Neural crest cell (in vitro differentiated cells): ENCODE measurements around the gene SARDH. TPM values are rescaled to one million over a fixed set of nuclear protein-coding genes. Genes with fewer than 3 reads are reported as not detected.

Source experiments
- DNase-seq: peaks from one replicate; pipeline ENCODE4 v3.0.0; 2021; ENCODE audit warnings: low read depth, mixed read lengths, low spot score
- H3K27ac Mint-ChIP-seq: one replicate; pipeline ENCODE4 v1.8.0; 2021; ENCODE audit warnings: mild to moderate bottlenecking, mixed read lengths; ENCODE audit not compliant: unreplicated experiment
- H3K27me3 Mint-ChIP-seq: 2 replicates; pipeline ENCODE4 v1.8.0; 2021; ENCODE audit warnings: low read depth, mild to moderate bottlenecking, mixed read lengths
- H3K36me3 Mint-ChIP-seq: 2 replicates; pipeline ENCODE4 v1.8.0; 2021; ENCODE audit warnings: low read depth, mild to moderate bottlenecking, mixed read lengths
- H3K4me1 Mint-ChIP-seq: 2 replicates; pipeline ENCODE4 v1.8.0; 2021; ENCODE audit warnings: mixed read lengths
- H3K4me3 Mint-ChIP-seq: one replicate; pipeline ENCODE4 v1.8.0; 2021; ENCODE audit warnings: mild to moderate bottlenecking, mixed read lengths
- H3K9me3 Mint-ChIP-seq: 2 replicates; pipeline ENCODE4 v1.8.0; 2021; ENCODE audit warnings: mixed read lengths
- total RNA-seq: library from RNA; stranded (reverse); gene quantifications from 2 replicates; pipeline ENCODE4 v1.2.1, GENCODE V29; 2021
- TF ChIP-seq, protein P1 (sequence below): fragments of 200-600 bp; sonication (generic); conservative IDR thresholded peaks from 2 replicates; pipeline ENCODE4 v1.5.0; 2021; ENCODE audit warnings: antibody characterized with exemption, mild to moderate bottlenecking

SARDH gene
- total RNA-seq, 1 donor from 2014 or later = 4.5 TPM

DNA sequence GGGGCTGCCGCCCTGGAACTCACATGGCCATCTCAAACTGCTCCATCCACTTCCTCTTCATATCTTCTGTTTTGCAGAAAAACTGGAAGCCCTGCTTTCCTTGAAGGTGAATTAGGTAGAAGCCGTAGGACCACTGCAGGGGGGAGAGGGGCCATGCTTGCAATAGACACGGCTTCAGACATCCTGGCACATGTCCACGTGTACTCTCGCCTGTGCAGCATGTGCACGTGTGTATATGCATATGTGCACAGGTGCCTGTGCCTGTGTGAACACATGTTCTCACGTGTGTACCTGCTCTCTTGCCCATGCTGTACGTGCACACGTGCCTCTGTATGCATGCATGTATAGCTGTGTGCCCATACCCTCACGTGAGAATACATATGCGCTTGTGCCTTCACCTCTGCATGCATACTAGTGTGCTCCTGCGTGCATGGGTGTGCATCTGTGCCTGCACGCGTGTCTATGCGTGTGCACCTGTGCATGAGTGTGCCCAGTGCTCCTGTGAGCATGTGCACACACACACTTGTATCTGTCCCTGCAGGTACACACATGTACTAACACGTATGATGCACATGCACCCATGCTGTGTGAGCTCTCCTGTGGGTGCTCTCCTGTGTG is 47.7 kb upstream of the SARDH start:
- no peak for DNase-seq
- H3K36me3 Mint-ChIP-seq = peaks cover 4% of the 10 kb centered on the region
- no peaks in the 10 kb centered on the region for H3K27me3 Mint-ChIP-seq
- H3K4me1 Mint-ChIP-seq = no peaks in the 10 kb centered on the region
- TF ChIP-seq, protein P1, sequence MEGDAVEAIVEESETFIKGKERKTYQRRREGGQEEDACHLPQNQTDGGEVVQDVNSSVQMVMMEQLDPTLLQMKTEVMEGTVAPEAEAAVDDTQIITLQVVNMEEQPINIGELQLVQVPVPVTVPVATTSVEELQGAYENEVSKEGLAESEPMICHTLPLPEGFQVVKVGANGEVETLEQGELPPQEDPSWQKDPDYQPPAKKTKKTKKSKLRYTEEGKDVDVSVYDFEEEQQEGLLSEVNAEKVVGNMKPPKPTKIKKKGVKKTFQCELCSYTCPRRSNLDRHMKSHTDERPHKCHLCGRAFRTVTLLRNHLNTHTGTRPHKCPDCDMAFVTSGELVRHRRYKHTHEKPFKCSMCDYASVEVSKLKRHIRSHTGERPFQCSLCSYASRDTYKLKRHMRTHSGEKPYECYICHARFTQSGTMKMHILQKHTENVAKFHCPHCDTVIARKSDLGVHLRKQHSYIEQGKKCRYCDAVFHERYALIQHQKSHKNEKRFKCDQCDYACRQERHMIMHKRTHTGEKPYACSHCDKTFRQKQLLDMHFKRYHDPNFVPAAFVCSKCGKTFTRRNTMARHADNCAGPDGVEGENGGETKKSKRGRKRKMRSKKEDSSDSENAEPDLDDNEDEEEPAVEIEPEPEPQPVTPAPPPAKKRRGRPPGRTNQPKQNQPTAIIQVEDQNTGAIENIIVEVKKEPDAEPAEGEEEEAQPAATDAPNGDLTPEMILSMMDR = no peak
- H3K4me3 Mint-ChIP-seq = no peak overlapping the region
- no peaks in the 10 kb centered on the region for H3K9me3 Mint-ChIP-seq
- H3K27ac Mint-ChIP-seq = no peak overlapping the region

DNA sequence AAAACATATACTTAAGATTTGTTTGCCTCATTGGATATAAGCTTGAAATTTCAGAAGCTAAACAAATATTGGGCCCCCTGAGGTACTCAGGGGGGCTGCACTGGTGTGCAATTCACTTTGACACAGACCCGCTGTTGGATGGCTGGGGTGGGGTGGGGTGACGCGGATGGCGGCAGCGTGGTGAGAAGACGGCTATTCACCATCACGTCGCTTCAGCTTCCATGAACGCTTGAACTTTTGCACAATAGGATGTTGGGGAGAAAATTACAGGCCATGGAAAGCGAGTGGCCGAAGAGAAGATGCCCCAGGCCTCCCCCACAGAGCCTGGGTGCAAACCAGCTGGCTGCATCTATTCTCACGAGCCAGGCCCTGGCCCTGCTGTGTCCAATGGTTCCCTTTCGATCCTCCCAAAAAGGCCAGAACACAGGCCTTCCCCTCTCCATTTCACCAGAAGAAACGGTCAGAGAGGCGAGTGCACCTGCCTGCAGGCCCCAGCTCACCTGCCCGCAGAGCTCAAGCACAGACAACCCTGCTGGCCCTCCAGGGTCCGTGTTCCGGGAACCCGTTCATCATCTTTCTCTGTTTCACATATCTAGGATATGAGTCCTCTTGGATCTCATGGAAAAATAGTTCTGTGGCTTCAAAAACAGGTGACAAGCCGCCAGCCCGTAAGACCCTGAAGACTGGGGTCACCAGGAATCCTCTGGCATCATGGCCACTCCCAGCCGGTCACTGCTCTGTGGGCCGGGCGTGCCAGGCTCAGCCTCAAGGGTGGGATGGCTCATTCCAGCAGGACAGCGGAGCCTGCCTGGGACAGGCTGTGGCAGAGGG is 46.8 kb upstream of the SARDH start:
- TF ChIP-seq, protein P1 = no peak
- Mint-ChIP-seq H3K27ac (peak overlapping the region; percentile 35), H3K4me3 (no peak overlapping the region), H3K36me3 (peaks cover 4% of the 10 kb centered on the region), H3K9me3 (no peaks in the 10 kb centered on the region), H3K4me1 (no peaks in the 10 kb centered on the region), H3K27me3 (no peaks in the 10 kb centered on the region)
- no peak for DNase-seq

DNA sequence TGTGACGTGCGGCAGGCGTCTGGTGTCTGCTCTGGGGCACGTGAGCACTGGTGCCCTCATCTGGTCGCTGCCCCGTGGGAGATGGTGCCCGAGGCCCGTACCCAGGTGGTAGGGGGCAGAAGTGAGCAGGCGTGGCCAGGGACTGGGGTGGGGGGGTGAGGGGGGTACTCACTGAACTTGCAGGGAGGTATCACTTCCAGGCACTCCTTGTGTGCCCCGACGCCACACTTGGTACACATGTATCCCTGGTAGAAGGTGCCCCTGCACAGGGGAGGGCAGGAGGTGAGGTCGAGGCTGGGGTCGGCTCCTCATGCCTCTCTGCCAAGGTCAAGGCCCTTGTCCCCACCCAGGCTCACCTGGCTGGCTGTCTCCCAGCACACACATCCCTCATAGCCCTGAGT is 45.2 kb upstream of the SARDH start:
- TF ChIP-seq, protein P1 = no peak
- Mint-ChIP-seq H3K27ac (no peak overlapping the region), H3K9me3 (no peaks in the 10 kb centered on the region), H3K4me1 (no peaks in the 10 kb centered on the region), H3K36me3 (peaks cover 4% of the 10 kb centered on the region), H3K27me3 (no peaks in the 10 kb centered on the region), H3K4me3 (no peak overlapping the region)
- DNase-seq = no peak

DNA sequence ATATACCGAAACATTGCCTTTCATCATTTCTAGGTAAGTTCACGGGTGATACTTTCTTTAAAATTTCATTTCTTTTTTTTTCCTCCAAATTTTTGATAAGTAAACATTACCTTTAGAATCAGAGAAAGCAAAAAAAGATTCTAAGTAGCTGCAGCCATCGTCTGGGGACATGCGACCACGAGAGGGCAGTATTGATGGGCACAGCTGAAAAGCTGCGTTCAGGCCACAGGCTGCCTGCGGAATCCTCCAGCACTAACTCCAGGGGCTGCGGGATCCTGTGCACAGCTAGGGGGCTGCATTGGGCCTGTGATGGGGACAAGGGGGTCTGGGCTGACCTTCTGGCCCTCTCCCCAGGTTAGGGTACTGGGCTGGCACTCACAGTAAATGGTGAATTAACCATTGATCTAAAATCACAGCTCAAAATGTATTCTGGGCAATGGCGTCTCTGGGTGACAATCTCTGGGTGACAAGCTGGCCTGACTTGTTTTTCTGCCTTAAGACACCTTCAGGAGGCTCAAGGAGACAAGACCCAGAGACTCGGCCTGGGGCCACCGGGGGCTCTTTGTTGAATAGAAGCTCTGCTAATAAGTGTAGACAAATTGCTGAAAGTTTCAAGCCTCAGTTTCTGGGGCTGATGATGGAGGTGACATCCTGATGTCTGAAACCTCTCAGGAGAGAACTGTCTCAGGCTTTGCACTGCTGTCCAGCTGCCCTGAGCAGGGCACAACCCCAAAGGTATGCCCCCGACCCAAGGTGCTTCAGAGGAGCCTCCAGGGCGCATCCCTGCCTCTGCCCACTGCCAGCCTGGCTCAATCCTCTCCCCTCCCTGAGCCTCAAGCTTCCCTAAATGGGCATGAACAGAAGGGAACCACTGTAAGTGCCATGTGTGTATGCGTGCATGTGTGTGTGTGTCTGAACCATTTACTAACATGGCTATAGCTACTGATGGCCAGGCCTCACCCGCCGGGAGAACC is 44.3 kb upstream of the SARDH start:
- peak; percentile 86 for DNase-seq
- TF ChIP-seq, protein P1 = peak; percentile 94
- Mint-ChIP-seq H3K36me3 (peaks cover 4% of the 10 kb centered on the region), H3K9me3 (no peaks in the 10 kb centered on the region), H3K4me1 (no peaks in the 10 kb centered on the region), H3K27ac (no peak overlapping the region), H3K4me3 (no peak overlapping the region), H3K27me3 (no peaks in the 10 kb centered on the region)

DNA sequence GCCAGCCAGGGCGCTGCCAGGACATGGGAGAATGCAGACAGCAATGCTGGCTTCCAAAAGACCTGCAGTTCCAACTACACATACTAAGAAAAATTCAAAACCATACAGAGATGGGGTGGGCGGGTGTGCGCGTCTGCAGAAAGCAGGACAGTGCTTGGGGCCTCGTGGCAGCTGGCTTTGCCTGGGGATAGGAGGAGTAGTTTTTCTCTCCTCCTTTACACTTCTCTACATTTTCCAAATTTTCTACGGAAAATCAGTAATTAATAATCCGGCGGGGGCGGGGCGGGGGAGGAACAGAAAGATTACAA is 43.6 kb upstream of the SARDH start:
- Mint-ChIP-seq H3K36me3 (peaks cover 4% of the 10 kb centered on the region), H3K27ac (no peak overlapping the region)

More for the DNA sequence above, 43.6 kb upstream of the SARDH start:
- no peak for DNase-seq
- Mint-ChIP-seq H3K4me1 (no peaks in the 10 kb centered on the region), H3K9me3 (no peaks in the 10 kb centered on the region), H3K27me3 (no peaks in the 10 kb centered on the region), H3K4me3 (no peak overlapping the region)
- TF ChIP-seq, protein P1 = no peak
